ENCODE measurements around the gene MUC12. TPM values are rescaled to one million over a fixed set of nuclear protein-coding genes. Genes with fewer than 3 reads are reported as not detected.

Gene MUC12
- total and polyA plus RNA-seq, 2 of the 8 experiments (the other 6 are each of a cell fraction or from before 2014, with no cell fraction given): 7.7 to 16.2 TPM

DNA sequence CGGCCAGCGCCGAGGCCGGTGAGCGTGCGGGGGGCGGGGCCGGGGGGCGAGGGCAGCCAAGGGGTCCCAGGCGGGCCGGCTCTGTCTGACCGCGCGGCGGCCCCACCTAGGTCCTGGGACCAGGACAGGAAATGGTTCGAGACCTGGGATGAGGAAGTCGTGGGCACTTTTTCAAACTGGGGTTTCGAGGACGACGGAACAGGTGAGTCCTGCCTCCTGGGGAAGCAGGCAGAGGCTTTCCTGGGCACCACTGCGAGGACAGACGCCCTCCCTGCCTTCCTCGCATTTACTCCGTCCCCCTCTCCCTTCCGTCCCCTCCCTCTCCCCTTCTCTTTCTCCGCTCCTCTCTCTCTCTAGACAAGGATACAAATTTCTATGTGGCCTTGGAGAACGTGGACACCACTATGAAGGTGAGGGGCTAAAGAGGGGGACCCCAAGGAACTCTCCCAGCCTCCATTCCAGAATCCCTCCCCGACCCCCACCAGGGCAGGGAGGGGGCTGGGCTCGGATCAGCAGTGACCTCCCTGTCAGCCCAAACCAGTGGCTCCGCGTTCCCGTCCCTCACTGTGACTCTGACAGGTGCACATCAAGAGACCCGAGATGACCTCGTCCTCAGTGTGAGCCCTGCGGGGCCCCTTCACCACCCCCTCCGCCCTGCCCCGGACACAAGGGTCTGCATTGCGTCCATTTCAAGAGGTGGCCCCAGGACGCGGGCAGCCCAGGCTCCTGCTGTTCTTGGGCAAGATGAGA lies 2.6 kb upstream of the MUC12 start (continued):
- no peak for TF ChIP-seq RFX5 (IDR thresholded peaks at IDR 0.05; ENCODE audit: borderline replicate concordance, low read depth, low read length)
- TF ChIP-seq SP4 (IDR thresholded peaks at IDR 0.05; ENCODE audit: low read length): no peak; the same call in 1 of the 2 replicates
